Adipose tissue (tissue), 3 donors: ENCODE measurements around the gene TESK2. TPM values are rescaled to one million over a fixed set of nuclear protein-coding genes. Genes with fewer than 3 reads are reported as not detected.

Source experiments
- H3K27ac ChIP-seq: one replicate; pipeline ENCODE4 v1.5.1; 2013; ENCODE audit warnings: low read depth, low read length
- WGBS, 3 donors: extraction: QIAGEN DNeasy Blood & Tissue Kit; methylation state at CpG; one replicate each; pipeline ENCODE4 v1.1.7; 2013; 5-methylcytosine and 5-hydroxymethylcytosine counted together
- polyA plus RNA-seq, 3 donors: library from polyadenylated mRNA; stranded (reverse); fragments of 200-250 nt; gene quantifications; one replicate each; pipeline ENCODE4 v1.2.3, GENCODE V29; 2013
- donor health status: healthy with polysubstance abuse.
- donor health status: Bipolar disorder and iron deficiency.
- donor health status: healthy.

Gene TESK2
- polyA plus RNA-seq, 3 donors: 2.1 to 3.8 (median 3.8) TPM

GRCh38 chr1:45443580-45444446 is 47.1 kb downstream of the TESK2 start:
- 47 to 95% (median 93%) methylated on average over 7 of the region's 7 CpGs for WGBS, 3 donors
- H3K27ac ChIP-seq: no peak overlapping the region

DNA sequence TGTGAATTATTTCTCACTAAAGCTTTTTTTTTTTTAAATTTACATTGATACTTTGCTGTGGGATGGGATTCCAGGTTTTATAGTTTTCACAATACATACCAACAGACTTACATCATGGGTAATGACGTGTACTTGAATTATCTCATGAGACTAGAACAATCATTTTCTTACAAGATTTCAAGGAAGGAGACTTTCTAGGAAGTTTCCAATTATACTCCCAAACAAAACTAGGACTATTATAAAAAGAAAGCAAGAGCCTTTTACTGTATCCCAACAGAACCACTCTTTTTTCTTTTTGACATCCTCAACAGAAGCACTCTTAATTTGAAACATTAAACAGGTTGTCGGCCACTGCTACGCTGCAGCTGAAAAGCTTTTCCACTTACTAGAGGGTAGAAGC is 48.7 kb downstream of the TESK2 start:
- WGBS, 3 donors: 51 to 67% (median 60%) methylated on average over 3 of the region's 3 CpGs

GRCh38 chr1:45437323-45437722 is 53.6 kb downstream of the TESK2 start:
- H3K27ac ChIP-seq: no peak overlapping the region

More for the DNA sequence above, 48.7 kb downstream of the TESK2 start:
- no peak overlapping the region for H3K27ac ChIP-seq

- no peak overlapping the region for H3K27ac ChIP-seq
- WGBS, 3 donors: 86 to 95% (median 89%) methylated on average over 5 of the region's 5 CpGs
Measured at GRCh38 chr1:45430490-45430889, 60.5 kb downstream of the TESK2 start.

- H3K27ac ChIP-seq: no peak overlapping the region
- 66 to 78% (median 77%) methylated on average over 4 of the region's 4 CpGs for WGBS, 3 donors
Measured at GRCh38 chr1:45429561-45430159, 61.3 kb downstream of the TESK2 start.

DNA sequence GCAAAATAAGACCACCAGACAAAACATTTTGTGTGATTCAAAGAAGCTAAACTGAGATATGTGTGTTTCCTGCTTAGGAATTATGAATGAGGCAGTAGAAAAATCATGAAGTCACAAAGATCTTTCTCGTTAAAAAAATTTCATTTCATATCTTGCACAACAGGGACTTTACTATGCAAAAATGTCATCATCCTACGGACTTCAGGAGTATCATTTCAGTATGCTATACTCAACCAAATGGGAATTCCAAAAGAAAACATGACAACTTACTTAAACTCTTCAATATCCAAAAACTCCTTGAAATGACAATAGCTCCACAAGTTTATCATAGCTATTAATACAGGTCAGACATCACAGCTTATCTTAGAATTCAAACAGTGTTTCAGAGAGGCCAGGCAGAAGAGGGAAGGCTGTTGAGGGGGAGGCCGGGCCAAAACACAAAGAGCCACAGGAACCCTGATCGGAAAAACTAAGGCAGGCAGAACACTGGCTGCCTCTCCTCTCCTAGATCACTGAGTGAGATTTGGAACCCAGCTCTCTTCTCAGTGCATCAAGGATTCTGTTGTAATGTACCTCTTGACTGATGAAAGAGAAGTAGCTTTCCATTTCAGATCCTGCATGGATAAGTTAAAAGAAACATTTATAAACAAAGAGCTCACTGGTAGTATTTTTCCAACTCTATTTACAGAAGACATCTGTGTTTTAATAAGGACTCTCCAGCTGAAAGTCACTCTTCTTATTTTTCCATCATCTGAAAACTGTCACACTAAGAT is 66.9 kb downstream of the TESK2 start:
- WGBS, 3 donors: 70 to 85% (median 74%) methylated on average over 4 of the region's 4 CpGs
- no peak overlapping the region for H3K27ac ChIP-seq

GRCh38 chr1:45421935-45422334 is 69.0 kb downstream of the TESK2 start:
- 92 to 99% (median 96%) methylated on average over 2 of the region's 2 CpGs for WGBS, 3 donors
- H3K27ac ChIP-seq: no peak overlapping the region

DNA sequence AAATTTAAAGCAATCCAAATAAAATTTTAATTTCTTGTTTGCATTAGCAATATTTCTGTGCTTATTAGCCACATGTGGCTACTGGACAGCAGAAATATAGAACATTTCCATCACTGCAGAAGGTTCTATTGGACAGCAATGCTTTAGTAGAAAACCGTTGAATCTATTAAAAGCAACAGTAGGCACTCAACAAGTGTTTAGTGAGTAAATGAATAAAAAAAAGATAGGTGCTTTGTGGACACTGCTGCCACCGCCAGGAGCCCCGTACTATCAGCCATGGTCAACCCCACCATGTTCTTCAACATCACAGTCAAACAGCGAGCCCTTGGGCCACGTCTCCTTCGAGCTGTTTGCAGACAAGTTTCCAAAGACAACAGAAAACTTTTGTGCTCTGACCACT is 76.2 kb downstream of the TESK2 start:
- WGBS, 3 donors: 77 to 80% (median 78%) methylated on average over 6 of the region's 6 CpGs
- H3K27ac ChIP-seq: no peak overlapping the region

DNA sequence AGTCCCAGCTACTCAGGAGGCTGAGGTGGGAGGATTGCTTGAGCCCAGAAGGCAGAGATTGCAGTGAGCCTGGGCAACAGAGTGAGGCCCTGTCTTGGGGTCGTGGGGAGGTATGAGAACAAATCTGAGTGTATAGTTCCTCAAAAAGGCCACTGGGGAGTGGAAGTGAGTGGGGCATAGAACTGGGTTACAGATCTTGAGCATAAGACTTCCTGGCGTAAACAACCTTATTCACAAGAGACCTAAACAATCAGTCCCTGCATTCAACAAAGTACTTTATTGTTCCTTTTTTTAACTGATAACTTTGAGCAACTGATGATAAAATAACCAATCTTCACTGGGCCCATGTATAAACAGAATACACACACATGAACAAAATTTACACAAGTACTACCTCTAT is 78.1 kb downstream of the TESK2 start:
- no peak overlapping the region for H3K27ac ChIP-seq
- 70 to 86% (median 74%) methylated on average over 2 of the region's 2 CpGs for WGBS, 3 donors

DNA sequence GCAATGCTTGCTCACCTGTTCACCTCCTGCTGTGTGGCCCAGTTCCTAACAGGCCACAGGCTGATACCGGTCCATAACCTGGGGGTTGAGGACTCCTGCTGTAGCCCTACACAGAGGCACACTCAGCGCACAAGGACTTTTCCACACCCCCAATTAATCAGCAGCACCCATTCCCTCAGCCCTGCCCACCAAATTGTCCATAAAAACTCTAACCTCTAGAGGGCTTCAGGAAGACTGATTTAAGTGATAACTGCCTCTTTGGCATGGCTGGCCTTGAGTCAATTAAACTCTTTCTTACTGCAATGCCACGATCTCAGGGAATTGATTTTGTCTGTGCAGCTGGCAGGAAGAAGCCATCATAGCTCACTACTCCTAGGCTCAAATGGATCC is 79.5 kb downstream of the TESK2 start:
- no peak overlapping the region for H3K27ac ChIP-seq
- WGBS, 3 donors: 71 to 81% (median 78%) methylated on average over 3 of the region's 3 CpGs

DNA sequence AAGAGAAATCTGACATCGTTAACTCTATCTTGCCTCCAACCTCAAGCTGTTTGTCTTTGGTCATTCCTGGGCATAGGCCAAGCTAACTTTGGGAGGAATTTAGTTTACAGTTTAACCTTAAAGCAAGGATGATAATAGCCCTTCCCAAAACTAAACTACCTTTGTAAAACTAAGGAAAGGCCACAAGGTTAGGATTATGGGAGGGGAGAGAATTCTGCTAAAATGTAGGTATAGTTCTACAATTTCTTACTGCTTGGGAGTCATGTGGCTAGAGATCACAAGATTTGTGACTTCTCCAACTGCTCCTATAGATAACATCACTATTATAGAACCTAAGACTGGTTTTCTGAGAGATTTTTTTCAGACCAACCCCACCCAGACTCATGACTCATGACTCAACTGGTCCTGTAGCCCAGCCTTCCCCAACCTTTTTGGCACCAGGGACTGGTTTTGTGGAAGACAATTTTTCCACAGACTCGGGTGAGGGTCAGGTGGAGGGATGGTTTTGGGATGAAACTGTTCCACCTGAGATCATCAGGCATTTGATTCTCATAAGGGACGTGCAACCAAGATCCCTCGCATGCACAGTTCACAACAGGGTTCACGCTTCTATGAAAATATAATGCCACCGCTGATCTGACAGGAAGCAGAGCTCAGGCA is 80.0 kb downstream of the TESK2 start:
- WGBS, 3 donors: 87 to 96% (median 94%) methylated on average over 6 of the region's 6 CpGs
- no peak overlapping the region for H3K27ac ChIP-seq

GRCh38 chr1:45409276-45409675 is 81.7 kb downstream of the TESK2 start:
- 37 to 74% (median 60%) methylated on average over 1 of the region's 1 CpG for WGBS, 3 donors
- no peak overlapping the region for H3K27ac ChIP-seq

DNA sequence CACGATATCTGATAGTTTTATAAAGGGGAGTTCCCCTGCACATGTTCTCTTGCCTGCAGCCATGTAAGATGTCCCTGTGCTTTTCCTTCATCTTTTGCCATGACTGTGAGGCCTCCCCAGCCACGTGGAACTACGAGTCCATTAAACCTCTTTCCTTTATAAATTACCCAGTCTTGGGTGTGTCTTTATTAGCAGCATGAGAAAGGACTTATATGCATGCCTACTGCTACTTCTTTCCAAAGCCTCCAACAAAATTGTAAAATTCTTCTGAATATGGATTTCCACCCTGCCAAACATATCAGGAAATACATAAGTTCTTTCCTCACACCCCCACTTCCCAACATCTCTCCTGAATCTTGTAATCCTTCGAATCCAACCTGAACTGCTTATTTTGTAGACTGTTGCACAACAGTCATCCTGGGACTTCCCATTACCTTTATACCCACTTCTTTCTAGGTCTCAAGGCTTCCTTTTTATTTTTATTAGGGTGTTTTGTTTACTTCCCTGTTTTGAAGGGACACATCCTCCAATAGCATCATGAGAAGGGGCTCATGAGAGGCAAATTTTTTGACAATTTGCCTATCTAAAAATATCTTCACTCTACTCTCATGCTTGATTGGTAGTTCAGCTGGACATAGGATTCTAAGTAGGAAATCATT is 83.2 kb downstream of the TESK2 start:
- no peak overlapping the region for H3K27ac ChIP-seq
- WGBS, 3 donors: 66 to 78% (median 71%) methylated on average over 4 of the region's 4 CpGs

- WGBS, 3 donors: 92 to 98% (median 95%) methylated on average over 2 of the region's 2 CpGs
Measured at GRCh38 chr1:45405636-45406035, 85.3 kb downstream of the TESK2 start.

GRCh38 chr1:45403718-45404117 is 87.2 kb downstream of the TESK2 start:
- H3K27ac ChIP-seq: no peak overlapping the region
- 83 to 88% (median 86%) methylated on average over 1 of the region's 1 CpG for WGBS, 3 donors

More at GRCh38 chr1:45405636-45406035, 85.3 kb downstream of the TESK2 start:
- no peak overlapping the region for H3K27ac ChIP-seq

GRCh38 chr1:45403298-45403697 is 87.7 kb downstream of the TESK2 start:
- H3K27ac ChIP-seq: no peak overlapping the region
- 73 to 87% (median 76%) methylated on average over 3 of the region's 3 CpGs for WGBS, 3 donors

DNA sequence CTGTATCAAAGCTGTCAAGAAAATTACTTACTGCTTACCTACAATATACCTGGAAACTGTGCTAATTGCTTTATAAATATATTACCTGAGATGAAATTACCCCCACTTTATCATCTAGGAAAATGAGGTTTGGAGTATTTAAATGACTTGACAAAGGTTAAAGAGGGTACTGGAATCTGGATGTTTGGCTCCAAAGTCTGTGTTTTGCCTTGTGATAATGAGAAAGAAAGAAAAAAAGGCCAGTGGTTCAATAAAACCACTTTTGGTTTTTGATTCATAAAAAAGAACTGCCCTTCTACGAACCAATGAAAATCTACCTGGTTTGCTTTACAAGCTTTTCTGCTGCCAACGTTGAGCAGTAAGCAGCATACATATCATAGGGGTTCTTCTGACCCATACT is 89.4 kb downstream of the TESK2 start:
- no peak overlapping the region for H3K27ac ChIP-seq
- WGBS, 3 donors: 72 to 86% (median 83%) methylated on average over 2 of the region's 2 CpGs

GRCh38 chr1:45400049-45400448 is 90.9 kb downstream of the TESK2 start:
- 71 to 79% (median 75%) methylated on average over 3 of the region's 3 CpGs for WGBS, 3 donors
- H3K27ac ChIP-seq: no peak overlapping the region
